Duodenal mucosa (tissue), 2 donors: ENCODE data around the gene CLEC20A.

ENCODE experiments used
- H3K27ac ChIP-seq: one replicate; pipeline ENCODE4 v1.7.0; 2013; ENCODE audit warnings: low read depth, low read length
- H3K27me3 ChIP-seq, 2 donors: one replicate each; pipeline ENCODE4 v1.7.0; 2013; ENCODE audit warnings: low read length in 2 of 2, control low read depth in 1 of 2; ENCODE audit not compliant: insufficient read depth in 2 of 2, control insufficient read depth in 1 of 2
- H3K36me3 ChIP-seq, 2 donors: one replicate each; pipeline ENCODE4 v1.7.0; 2013; ENCODE audit warnings: low read length in 2 of 2, control low read depth in 1 of 2; ENCODE audit not compliant: insufficient read depth in 2 of 2, control insufficient read depth in 1 of 2
- H3K4me1 ChIP-seq, 2 donors: one replicate each; pipeline ENCODE4 v1.7.0; 2013; ENCODE audit warnings: low read length in 2 of 2, control low read depth in 1 of 2; ENCODE audit not compliant: insufficient read depth in 2 of 2, control insufficient read depth in 1 of 2
- H3K4me3 ChIP-seq, 2 donors: one replicate each; pipeline ENCODE4 v1.7.0; 2013; ENCODE audit warnings: low read length in 2 of 2, low read depth in 1 of 2
- H3K9ac ChIP-seq, 2 donors: one replicate each; pipeline ENCODE4 v1.7.0; 2013; ENCODE audit warnings: low read length in 2 of 2, low read depth in 1 of 2
- H3K9me3 ChIP-seq, 2 donors: one replicate each; pipeline ENCODE4 v1.7.0; 2013; ENCODE audit warnings: low read length in 2 of 2, control low read depth in 1 of 2; ENCODE audit not compliant: control insufficient read depth in 1 of 2

Gene CLEC20A

GRCh38 chr1:178530037-178530402, 33.3 kb upstream of the CLEC20A start:
- Histone ChIP-seq H3K9ac (no peak overlapping the region), H3K4me3 (no peak overlapping the region), H3K4me1 (peaks cover 23 to 27% of the 10 kb centered on the region in 2 donors), H3K36me3 (no peaks in the 10 kb centered on the region), H3K27ac (no peak overlapping the region), H3K9me3 (no peaks in the 10 kb centered on the region), H3K27me3 (no peaks in the 10 kb centered on the region)

GRCh38 chr1:178529364-178530036, 32.7 kb upstream of the CLEC20A start:
- H3K36me3 ChIP-seq, result no peaks in the 10 kb centered on the region
- H3K9ac ChIP-seq, result no peak overlapping the region
- H3K4me3 ChIP-seq, result no peak overlapping the region
- no peaks in the 10 kb centered on the region for H3K27me3 ChIP-seq
- no peak overlapping the region for H3K27ac ChIP-seq
- peaks cover 23 to 27% of the 10 kb centered on the region in 2 donors for H3K4me1 ChIP-seq
- no peaks in the 10 kb centered on the region for H3K9me3 ChIP-seq

DNA sequence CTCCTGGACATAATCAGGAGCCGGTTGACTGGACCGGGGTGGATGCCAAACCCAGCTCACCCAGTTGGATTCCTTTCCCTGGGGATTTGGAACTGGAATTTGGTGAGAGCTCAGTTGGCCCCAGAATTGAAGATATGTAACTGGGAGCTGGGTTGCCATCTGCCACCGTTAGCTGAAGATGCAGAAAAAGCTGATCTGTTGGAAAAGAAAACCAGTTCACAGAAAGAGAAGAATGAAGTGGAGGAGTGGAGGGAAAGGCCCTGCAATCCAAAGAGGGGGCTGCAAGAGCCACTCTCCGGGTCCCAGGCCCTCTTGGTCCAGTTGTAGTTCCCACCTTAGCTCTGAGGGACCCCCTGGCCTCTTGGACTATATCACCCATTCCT, 32.2 kb upstream of the CLEC20A start:
- Histone ChIP-seq H3K27me3 (no peaks in the 10 kb centered on the region), H3K9me3 (no peaks in the 10 kb centered on the region), H3K27ac (no peak overlapping the region)

GRCh38 chr1:178528228-178528952, 31.6 kb upstream of the CLEC20A start:
- H3K27me3 ChIP-seq, result no peaks in the 10 kb centered on the region
- no peak overlapping the region for H3K4me3 ChIP-seq
- H3K9ac ChIP-seq, result no peak overlapping the region
- peaks cover 23 to 27% of the 10 kb centered on the region in 2 donors for H3K4me1 ChIP-seq
- no peaks in the 10 kb centered on the region for H3K9me3 ChIP-seq
- H3K27ac ChIP-seq, result no peak overlapping the region
- no peaks in the 10 kb centered on the region for H3K36me3 ChIP-seq

More for the DNA sequence above, 32.2 kb upstream of the CLEC20A start:
- H3K9ac ChIP-seq, result no peak overlapping the region
- H3K36me3 ChIP-seq, result no peaks in the 10 kb centered on the region
- H3K4me1 ChIP-seq, result peaks cover 23 to 27% of the 10 kb centered on the region in 2 donors
- H3K4me3 ChIP-seq, result no peak overlapping the region

DNA sequence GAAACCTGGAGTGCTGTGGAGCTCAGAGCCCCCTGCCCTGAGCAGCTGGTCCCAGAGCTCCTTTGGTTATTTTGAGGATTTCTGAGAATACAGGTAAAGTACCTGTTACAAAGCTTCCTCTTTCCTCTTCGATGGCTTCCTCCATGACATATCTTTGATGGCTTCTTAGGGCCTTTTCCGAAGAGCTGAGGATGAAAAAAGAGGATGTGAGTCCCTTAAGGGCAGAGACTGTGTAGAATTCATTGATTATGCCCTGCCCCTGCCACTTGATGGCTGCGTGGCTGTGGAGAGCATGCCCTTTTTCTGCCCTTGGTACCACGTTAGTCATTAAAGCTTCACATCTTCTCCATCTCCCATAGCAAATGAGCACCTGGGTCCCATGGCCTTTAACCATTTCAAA, 30.4 kb upstream of the CLEC20A start:
- no peaks in the 10 kb centered on the region for H3K27me3 ChIP-seq
- H3K9ac ChIP-seq, result no peak overlapping the region

GRCh38 chr1:178521241-178521640, 24.5 kb upstream of the CLEC20A start:
- H3K27me3 ChIP-seq, result no peaks in the 10 kb centered on the region
- H3K27ac ChIP-seq, result no peak overlapping the region
- H3K9ac ChIP-seq, result no peak overlapping the region
- H3K4me1 ChIP-seq, result no peaks in the 10 kb centered on the region
- no peaks in the 10 kb centered on the region for H3K36me3 ChIP-seq
- no peak overlapping the region for H3K4me3 ChIP-seq
- no peaks in the 10 kb centered on the region for H3K9me3 ChIP-seq

More for the DNA sequence above, 30.4 kb upstream of the CLEC20A start:
- no peaks in the 10 kb centered on the region for H3K9me3 ChIP-seq
- H3K4me1 ChIP-seq, result peaks cover 18 to 21% of the 10 kb centered on the region in 2 donors
- no peak overlapping the region for H3K27ac ChIP-seq
- H3K36me3 ChIP-seq, result no peaks in the 10 kb centered on the region
- H3K4me3 ChIP-seq, result no peak overlapping the region

DNA sequence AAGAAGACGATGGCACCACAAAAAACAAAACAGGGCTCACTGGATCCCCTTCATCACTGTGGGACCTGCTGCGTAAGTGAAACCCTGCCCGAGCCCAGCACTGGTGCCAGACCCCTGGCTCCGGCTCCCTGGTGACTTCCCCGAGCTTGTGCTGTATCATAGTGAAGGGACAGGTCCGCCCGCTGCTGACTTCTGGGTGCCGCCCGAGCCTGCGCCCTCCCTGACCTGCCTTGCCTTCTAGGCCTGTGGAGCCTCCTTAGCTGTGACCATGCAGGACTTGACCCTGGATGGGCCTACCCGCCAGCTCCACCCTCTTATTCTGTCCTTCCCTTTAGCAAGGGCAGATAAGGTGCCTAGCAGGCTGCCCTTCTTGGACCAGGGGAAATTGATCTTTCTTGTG, 24.0 kb upstream of the CLEC20A start:
- no peaks in the 10 kb centered on the region for H3K27me3 ChIP-seq
- no peaks in the 10 kb centered on the region for H3K36me3 ChIP-seq

GRCh38 chr1:178518894-178519293, 22.1 kb upstream of the CLEC20A start:
- no peak overlapping the region for H3K4me3 ChIP-seq
- H3K36me3 ChIP-seq, result no peaks in the 10 kb centered on the region
- no peaks in the 10 kb centered on the region for H3K9me3 ChIP-seq
- H3K27me3 ChIP-seq, result no peaks in the 10 kb centered on the region
- no peak overlapping the region for H3K27ac ChIP-seq
- peaks cover 2% of the 10 kb centered on the region in 2 donors for H3K4me1 ChIP-seq
- H3K9ac ChIP-seq, result no peak overlapping the region

More for the DNA sequence above, 24.0 kb upstream of the CLEC20A start:
- no peak overlapping the region for H3K9ac ChIP-seq
- no peak overlapping the region for H3K4me3 ChIP-seq
- no peaks in the 10 kb centered on the region for H3K4me1 ChIP-seq
- H3K27ac ChIP-seq, result no peak overlapping the region
- no peaks in the 10 kb centered on the region for H3K9me3 ChIP-seq

DNA sequence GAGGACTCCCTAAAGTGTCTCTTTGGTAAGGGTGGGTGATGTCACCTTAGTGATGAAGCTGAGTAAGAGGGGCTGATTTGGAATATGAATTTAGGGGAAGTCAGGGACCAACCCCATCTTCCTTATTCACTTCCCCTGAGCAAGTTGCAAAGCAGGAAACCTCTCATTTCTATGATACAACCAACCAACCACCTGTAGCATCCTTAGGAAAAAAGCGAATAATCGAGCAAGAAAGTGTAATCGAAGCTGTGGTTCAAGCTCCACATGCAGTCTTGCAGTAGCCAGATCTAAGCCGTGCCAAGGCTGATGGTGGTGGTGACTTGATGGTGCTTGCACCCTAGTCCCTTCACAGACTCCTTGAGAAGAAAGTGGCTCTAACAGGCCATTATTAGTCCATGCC, 19.3 kb upstream of the CLEC20A start:
- H3K36me3 ChIP-seq, result no peaks in the 10 kb centered on the region
- H3K27ac ChIP-seq, result no peak overlapping the region
- H3K9ac ChIP-seq, result no peak overlapping the region
- H3K27me3 ChIP-seq, result no peaks in the 10 kb centered on the region
- H3K4me3 ChIP-seq, result no peak overlapping the region
- no peaks in the 10 kb centered on the region for H3K9me3 ChIP-seq
- H3K4me1 ChIP-seq, result peaks cover 9 to 12% of the 10 kb centered on the region in 2 donors

DNA sequence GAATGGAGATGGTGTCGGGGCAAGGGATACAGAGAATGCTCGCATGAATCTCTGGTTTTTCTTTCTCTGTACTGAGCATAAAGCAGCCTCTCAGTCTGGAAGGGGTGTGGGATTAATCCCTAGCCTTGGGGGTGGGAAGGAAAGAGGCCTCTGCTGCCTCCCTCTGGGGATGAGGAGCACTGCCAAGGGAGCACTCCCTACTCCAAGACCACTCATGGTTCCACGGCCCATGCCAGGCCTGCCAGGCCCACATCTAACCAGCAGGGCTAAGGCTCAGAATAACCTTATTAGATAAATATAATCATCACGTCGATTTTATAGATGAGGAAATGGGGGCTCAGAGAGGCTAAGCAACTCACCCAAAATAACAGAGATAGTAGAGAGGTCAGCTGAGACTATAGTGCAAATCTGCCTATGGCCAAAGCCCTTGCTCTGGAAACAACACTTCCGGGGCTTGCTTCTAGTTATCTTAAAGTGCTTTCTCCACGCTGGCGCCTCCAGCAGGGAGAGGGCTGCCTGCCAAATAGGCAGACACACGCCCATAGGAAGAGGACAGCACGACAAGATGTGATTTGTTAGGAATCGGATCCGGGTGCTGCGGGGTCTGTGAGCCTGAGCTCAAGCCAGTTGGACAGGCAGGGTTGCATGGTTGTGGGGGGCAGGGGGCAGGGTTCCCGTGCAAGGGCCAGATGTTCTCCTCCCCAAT, 16.7 kb upstream of the CLEC20A start:
- Histone ChIP-seq H3K4me3 (no peak overlapping the region), H3K27ac (no peak overlapping the region), H3K4me1 (peaks cover 9 to 12% of the 10 kb centered on the region in 2 donors), H3K27me3 (no peaks in the 10 kb centered on the region), H3K9ac (peak overlapping the region in 1 of 2 donors; percentile 25), H3K9me3 (no peaks in the 10 kb centered on the region), H3K36me3 (no peaks in the 10 kb centered on the region)
